ENCODE measurements around the gene RFT1.

Gene RFT1

DNA sequence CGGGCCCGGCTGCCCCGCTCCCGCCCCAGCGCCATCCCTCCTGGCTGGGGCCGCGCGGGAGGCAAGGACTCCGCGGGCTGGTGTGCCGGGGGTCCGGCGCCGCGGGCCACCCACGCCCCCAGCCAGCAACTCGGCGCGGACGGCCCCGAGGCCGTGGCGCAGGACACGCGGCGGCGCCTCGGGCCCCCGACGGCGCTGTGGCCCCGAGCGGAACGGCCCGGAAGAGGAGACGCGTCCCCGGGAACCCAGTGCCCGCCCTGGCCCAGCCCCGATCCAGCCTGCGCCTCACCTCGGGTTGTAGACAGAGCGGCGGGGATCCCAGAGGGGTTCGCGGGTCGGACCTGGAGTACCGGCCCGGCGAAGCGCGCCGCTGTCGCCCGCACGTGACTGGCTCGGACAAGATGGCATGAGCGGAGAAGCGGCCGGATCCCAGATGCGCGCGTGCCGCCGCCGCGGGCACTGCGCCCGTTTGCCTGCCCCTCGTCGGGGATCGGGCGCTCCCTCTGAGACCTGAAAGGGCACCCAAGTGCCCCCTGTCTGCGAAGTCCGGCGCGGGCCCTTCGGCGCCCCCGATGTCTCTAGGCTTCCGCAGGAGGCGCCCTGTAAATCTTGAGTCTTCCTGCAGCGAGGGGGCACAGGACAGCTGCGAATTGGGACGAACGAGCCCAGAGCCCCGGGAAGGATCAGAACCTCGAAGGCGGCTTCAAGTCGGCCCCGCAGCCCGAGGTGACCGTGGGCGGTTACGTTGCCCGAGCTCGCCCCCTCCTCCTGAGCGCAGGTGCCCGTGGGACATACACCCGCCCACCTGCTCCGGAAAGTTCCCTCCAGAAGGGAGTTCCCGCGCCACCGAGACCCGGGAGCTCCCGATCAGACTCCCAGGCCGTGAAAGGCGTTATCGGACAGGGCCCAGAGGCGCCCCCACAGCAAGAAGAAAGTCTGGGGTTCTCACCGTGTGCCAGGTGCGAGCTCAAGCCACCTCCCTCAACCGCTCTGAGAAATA lies 83.8 kb downstream of the RFT1 start:
- Histone ChIP-seq H3K4me1 (ENCODE audit: control insufficient read depth in 1 of 2, insufficient read depth in 2 of 2, low read length in 2 of 2) (peaks cover 0 to 10% of the 10 kb centered on the region in 2 donors), H3K36me3 (ENCODE audit: control insufficient read depth in 1 of 2, insufficient read depth in 2 of 2, low read length in 2 of 2) (no peaks in the 10 kb centered on the region), H3K27me3 (ENCODE audit: low read depth, low read length) (no peaks in the 10 kb centered on the region), H3K27ac (ENCODE audit: low read length) (no peak overlapping the region), H3K9me3 (ENCODE audit: control insufficient read depth in 1 of 2, low read length in 2 of 2) (no peaks in the 10 kb centered on the region), H3K4me3 (ENCODE audit: low read depth in 1 of 2, low read length in 2 of 2) (peak overlapping the region; percentile 30 to 79)

DNA sequence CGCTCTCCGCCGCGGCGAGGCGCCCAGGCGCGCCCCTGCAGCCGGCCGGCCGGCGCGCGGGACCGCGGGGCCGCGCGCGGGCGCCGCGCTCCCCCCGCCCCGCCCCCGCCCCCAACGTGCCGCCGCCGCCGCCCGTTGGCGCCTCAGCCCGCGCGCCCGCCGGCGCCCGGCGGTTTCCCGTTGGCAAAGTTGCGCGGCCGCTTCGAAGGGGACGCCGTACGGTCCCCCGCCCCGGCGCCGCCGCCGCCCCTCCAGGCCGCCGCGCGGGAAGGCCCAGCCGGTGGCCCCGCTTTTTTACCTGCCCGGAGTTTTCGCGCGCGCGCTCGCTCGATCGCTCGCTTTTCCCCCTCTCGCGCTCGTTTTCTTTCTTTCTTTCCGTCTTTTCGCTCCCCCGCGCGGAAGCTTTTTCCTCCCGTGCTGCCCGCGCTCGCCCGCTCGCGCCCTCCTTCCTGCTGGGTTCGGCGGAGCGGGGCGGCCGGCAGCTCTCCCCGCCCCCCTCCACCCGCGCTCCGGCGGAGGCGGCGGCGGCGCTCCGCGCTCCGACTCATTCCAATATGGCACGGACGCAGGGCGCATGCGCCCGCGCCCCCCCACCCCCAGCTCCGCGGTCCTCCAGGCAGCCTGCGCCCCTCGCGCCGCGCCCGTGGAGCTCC lies 84.6 kb downstream of the RFT1 start, which contains the start of gene SFMBT1:
Gene SFMBT1 (minus strand): TSS at position 556 of the 653 bp plus-strand sequence. CDS start 76,945 bp downstream, outside the sequence.
- Histone ChIP-seq H3K4me3 (ENCODE audit: low read depth in 1 of 2, low read length in 2 of 2) (peak within 1 kb of the TSS; percentile 79), H3K27ac (ENCODE audit: low read length) (peak within 1 kb of the TSS; percentile 76), H3K4me1 (ENCODE audit: control insufficient read depth in 1 of 2, insufficient read depth in 2 of 2, low read length in 2 of 2) (peaks cover 0 to 10% of the 10 kb centered on the region in 2 donors), H3K9me3 (ENCODE audit: control insufficient read depth in 1 of 2, low read length in 2 of 2) (no peaks in the 10 kb centered on the region), H3K36me3 (ENCODE audit: control insufficient read depth in 1 of 2, insufficient read depth in 2 of 2, low read length in 2 of 2) (no peaks in the 10 kb centered on the region), H3K27me3 (ENCODE audit: low read depth, low read length) (no peaks in the 10 kb centered on the region)

DNA sequence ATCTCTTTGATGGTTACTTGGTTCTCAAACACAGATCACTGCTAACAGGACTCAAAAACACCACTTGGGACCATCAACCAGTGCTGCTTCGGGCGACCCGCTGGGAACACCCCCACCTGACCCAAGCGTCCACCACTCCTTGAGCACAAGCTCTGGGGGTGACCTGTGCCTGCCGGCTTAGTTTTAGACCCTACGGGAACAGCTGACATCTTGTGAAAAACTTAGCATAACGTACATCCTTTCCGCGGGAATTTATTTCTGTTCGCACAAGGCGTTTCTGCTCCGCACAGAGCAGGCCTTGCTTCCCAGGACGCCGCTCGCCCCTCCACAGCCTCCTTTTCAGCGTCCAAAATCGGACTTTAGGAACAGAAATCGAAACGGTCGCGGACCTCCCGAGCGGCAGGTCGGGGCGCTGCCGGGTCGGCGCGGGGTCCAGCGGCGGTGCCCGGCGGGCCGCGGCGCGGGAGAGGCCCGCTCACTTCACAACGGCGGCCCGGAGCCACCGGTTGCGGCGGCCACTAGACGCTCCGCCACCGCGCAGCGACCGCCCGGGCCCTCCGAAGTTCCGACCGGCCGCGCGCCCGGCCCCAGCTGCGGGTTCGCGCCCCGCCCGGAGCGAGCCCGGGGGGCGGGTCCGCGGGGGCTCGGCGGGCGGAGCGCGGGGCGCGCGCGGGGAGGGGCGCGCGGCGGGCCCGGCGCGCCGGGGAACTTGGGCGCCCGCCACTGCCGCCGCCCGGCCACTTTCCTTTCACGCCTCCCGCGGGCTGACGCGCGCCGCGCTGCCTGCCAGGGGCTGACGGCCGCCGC lies 85.3 kb downstream of the RFT1 start:
- no peaks in the 10 kb centered on the region for H3K36me3 ChIP-seq (ENCODE audit: control insufficient read depth in 1 of 2, insufficient read depth in 2 of 2, low read length in 2 of 2)
- H3K27ac ChIP-seq (ENCODE audit: low read length): peak overlapping the region; percentile 76
- no peaks in the 10 kb centered on the region for H3K27me3 ChIP-seq (ENCODE audit: low read depth, low read length)
- peaks cover 0 to 10% of the 10 kb centered on the region in 2 donors for H3K4me1 ChIP-seq (ENCODE audit: control insufficient read depth in 1 of 2, insufficient read depth in 2 of 2, low read length in 2 of 2)
- no peaks in the 10 kb centered on the region for H3K9me3 ChIP-seq (ENCODE audit: control insufficient read depth in 1 of 2, low read length in 2 of 2)
- peak overlapping the region; percentile 73 to 79 for H3K4me3 ChIP-seq (ENCODE audit: low read depth in 1 of 2, low read length in 2 of 2)

DNA sequence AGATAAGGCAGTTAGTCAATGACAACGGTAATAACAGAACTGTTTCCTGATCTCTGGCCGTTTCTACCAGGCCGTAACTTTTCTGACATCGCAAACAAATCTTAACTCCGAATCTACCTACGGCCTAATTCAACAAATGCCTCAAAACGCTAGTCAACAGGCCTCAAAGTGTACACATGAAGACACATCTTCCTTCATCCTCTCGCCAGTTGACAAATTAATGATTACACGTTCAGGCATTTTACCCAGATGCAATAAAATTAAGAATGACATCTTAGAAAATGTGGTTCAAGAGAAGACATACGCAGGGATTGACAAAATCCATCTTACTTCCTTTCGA lies 85.9 kb downstream of the RFT1 start:
- Histone ChIP-seq H3K9me3 (ENCODE audit: control insufficient read depth in 1 of 2, low read length in 2 of 2) (no peaks in the 10 kb centered on the region), H3K27me3 (ENCODE audit: low read depth, low read length) (no peaks in the 10 kb centered on the region), H3K4me3 (ENCODE audit: low read depth in 1 of 2, low read length in 2 of 2) (peak overlapping the region; percentile 73 to 79), H3K36me3 (ENCODE audit: control insufficient read depth in 1 of 2, insufficient read depth in 2 of 2, low read length in 2 of 2) (no peaks in the 10 kb centered on the region), H3K4me1 (ENCODE audit: control insufficient read depth in 1 of 2, insufficient read depth in 2 of 2, low read length in 2 of 2) (peaks cover 0 to 10% of the 10 kb centered on the region in 2 donors), H3K27ac (ENCODE audit: low read length) (peak overlapping the region; percentile 76)

DNA sequence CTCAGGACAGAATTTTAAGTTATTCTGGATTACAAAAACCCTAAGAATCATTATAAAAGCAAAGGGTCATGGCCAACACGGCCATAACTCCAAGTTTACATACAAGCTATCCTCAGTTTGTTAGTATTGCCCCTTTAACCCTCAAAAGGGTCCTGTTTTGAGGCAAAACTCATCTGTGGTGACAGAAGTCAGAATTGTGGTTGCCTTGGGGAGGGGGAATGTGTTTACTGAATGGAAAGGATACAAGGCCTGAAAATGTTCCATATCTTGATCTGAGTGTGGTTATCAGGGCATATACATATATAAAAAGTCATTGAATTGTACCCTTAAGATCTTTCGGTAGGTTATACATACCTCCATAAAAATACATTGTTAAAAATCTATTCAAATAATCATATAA lies 86.5 kb downstream of the RFT1 start:
- H3K27me3 ChIP-seq (ENCODE audit: low read depth, low read length): no peaks in the 10 kb centered on the region
- no peak overlapping the region for H3K27ac ChIP-seq (ENCODE audit: low read length)
- no peaks in the 10 kb centered on the region for H3K9me3 ChIP-seq (ENCODE audit: control insufficient read depth in 1 of 2, low read length in 2 of 2)
- H3K36me3 ChIP-seq (ENCODE audit: control insufficient read depth in 1 of 2, insufficient read depth in 2 of 2, low read length in 2 of 2): no peaks in the 10 kb centered on the region
- peaks cover 0 to 10% of the 10 kb centered on the region in 2 donors for H3K4me1 ChIP-seq (ENCODE audit: control insufficient read depth in 1 of 2, insufficient read depth in 2 of 2, low read length in 2 of 2)
- peak overlapping the region; percentile 73 to 79 for H3K4me3 ChIP-seq (ENCODE audit: low read depth in 1 of 2, low read length in 2 of 2)

DNA sequence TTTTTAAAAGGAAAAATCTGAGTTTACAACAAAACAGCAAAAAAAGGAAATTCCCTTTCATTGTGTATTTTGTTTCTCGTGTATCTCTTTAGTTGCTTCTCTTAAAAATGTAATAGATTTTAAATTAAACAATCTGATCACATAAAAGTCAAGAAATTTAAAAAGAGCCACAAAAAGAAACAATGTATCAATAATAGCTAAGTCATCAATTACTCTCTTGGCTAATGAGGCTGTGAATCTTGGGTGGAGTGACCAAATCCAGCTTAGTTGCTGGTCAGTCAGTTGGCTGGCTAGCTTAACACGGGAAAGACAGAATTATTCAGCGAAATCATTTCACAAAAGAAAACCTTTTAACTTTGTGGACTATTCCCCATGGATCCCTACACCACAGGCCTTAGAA lies 87.6 kb downstream of the RFT1 start:
- Histone ChIP-seq H3K9me3 (ENCODE audit: control insufficient read depth in 1 of 2, low read length in 2 of 2) (no peaks in the 10 kb centered on the region), H3K27me3 (ENCODE audit: low read depth, low read length) (no peaks in the 10 kb centered on the region), H3K36me3 (ENCODE audit: control insufficient read depth in 1 of 2, insufficient read depth in 2 of 2, low read length in 2 of 2) (no peaks in the 10 kb centered on the region), H3K4me3 (ENCODE audit: low read depth in 1 of 2, low read length in 2 of 2) (no peak overlapping the region), H3K27ac (ENCODE audit: low read length) (no peak overlapping the region), H3K4me1 (ENCODE audit: control insufficient read depth in 1 of 2, insufficient read depth in 2 of 2, low read length in 2 of 2) (peaks cover 0 to 10% of the 10 kb centered on the region in 2 donors)

- no peaks in the 10 kb centered on the region for H3K27me3 ChIP-seq (ENCODE audit: low read depth, low read length)
- H3K4me1 ChIP-seq (ENCODE audit: control insufficient read depth in 1 of 2, insufficient read depth in 2 of 2, low read length in 2 of 2): peaks cover 6% of the 10 kb centered on the region in 2 donors
- no peak overlapping the region for H3K4me3 ChIP-seq (ENCODE audit: low read depth in 1 of 2, low read length in 2 of 2)
- no peaks in the 10 kb centered on the region for H3K36me3 ChIP-seq (ENCODE audit: control insufficient read depth in 1 of 2, insufficient read depth in 2 of 2, low read length in 2 of 2)
- no peak overlapping the region for H3K27ac ChIP-seq (ENCODE audit: low read length)
- H3K9me3 ChIP-seq (ENCODE audit: control insufficient read depth in 1 of 2, low read length in 2 of 2): no peaks in the 10 kb centered on the region
Measured at GRCh38 chr3:53040351-53040820, 89.8 kb downstream of the RFT1 start.

DNA sequence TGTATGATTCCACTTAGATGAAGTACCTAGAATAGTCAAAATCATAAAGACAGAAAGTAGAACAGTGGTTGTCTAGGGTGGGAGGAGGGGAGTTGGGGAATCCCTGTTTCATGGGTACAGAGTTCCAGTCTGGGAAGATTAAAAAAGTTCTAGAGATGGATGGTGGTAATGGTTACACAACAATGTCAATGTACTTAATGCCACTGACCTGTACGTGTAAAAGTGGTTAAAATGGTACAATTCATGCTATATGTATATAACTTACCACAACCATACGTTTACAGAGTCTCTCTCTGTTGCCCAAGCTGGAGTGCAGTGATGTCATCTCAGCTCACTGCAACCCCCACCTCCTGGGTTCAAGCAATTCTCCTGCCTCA lies 90.9 kb downstream of the RFT1 start:
- no peaks in the 10 kb centered on the region for H3K27me3 ChIP-seq (ENCODE audit: low read depth, low read length)
- peaks cover 4 to 6% of the 10 kb centered on the region in 2 donors for H3K4me1 ChIP-seq (ENCODE audit: control insufficient read depth in 1 of 2, insufficient read depth in 2 of 2, low read length in 2 of 2)
- H3K27ac ChIP-seq (ENCODE audit: low read length): no peak overlapping the region
- H3K9me3 ChIP-seq (ENCODE audit: control insufficient read depth in 1 of 2, low read length in 2 of 2): no peaks in the 10 kb centered on the region
- no peaks in the 10 kb centered on the region for H3K36me3 ChIP-seq (ENCODE audit: control insufficient read depth in 1 of 2, insufficient read depth in 2 of 2, low read length in 2 of 2)
- H3K4me3 ChIP-seq (ENCODE audit: low read depth in 1 of 2, low read length in 2 of 2): no peak overlapping the region

GRCh38 chr3:53038679-53039375 lies 91.4 kb downstream of the RFT1 start:
- H3K9me3 ChIP-seq (ENCODE audit: control insufficient read depth in 1 of 2, low read length in 2 of 2): no peaks in the 10 kb centered on the region

More at GRCh38 chr3:53038679-53039375, 91.4 kb downstream of the RFT1 start:
- peaks cover 0 to 6% of the 10 kb centered on the region in 2 donors for H3K4me1 ChIP-seq (ENCODE audit: control insufficient read depth in 1 of 2, insufficient read depth in 2 of 2, low read length in 2 of 2)
- H3K27ac ChIP-seq (ENCODE audit: low read length): no peak overlapping the region
- no peaks in the 10 kb centered on the region for H3K27me3 ChIP-seq (ENCODE audit: low read depth, low read length)
- H3K4me3 ChIP-seq (ENCODE audit: low read depth in 1 of 2, low read length in 2 of 2): no peak overlapping the region
- H3K36me3 ChIP-seq (ENCODE audit: control insufficient read depth in 1 of 2, insufficient read depth in 2 of 2, low read length in 2 of 2): no peaks in the 10 kb centered on the region

All from muscle layer of duodenum (tissue), 2 donors.